Measurements from ENCODE around the gene EFNA5.

DNA sequence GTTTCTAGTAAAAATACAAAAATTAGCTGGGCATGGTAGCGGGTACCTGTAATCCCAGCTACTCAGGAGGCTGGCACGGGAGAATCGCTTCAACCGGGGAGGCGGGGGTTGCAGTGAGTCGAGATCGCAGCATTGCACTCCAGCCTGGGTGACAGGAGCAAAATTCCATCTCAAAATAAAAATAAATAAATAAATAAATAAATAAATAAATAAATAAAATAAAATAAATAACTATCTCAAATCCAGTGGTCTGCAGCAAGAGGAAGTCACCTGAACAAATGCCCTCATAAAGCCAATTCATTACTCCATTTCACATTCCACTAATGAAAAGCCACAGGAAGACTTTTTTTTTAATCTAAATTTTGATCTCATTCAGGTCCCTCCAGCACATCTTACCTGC is 114.2 kb downstream of the EFNA5 start:
- TF ChIP-seq RAD21 (IDR thresholded peaks at IDR 0.05) (no peak), JUND (IDR thresholded peaks at IDR 0.05) (no peak), HNF4G (IDR thresholded peaks at IDR 0.05) (no peak), SP1 (IDR thresholded peaks at IDR 0.05) (no peak), RXRA (IDR thresholded peaks at IDR 0.05) (no peak)
- TF ChIP-seq, protein P1, sequence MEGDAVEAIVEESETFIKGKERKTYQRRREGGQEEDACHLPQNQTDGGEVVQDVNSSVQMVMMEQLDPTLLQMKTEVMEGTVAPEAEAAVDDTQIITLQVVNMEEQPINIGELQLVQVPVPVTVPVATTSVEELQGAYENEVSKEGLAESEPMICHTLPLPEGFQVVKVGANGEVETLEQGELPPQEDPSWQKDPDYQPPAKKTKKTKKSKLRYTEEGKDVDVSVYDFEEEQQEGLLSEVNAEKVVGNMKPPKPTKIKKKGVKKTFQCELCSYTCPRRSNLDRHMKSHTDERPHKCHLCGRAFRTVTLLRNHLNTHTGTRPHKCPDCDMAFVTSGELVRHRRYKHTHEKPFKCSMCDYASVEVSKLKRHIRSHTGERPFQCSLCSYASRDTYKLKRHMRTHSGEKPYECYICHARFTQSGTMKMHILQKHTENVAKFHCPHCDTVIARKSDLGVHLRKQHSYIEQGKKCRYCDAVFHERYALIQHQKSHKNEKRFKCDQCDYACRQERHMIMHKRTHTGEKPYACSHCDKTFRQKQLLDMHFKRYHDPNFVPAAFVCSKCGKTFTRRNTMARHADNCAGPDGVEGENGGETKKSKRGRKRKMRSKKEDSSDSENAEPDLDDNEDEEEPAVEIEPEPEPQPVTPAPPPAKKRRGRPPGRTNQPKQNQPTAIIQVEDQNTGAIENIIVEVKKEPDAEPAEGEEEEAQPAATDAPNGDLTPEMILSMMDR (IDR thresholded peaks at IDR 0.05; ENCODE audit: low read depth, low read length, missing input control), result no peak

Measured in liver (tissue), 3 donors.